GM21717 (cell line): ENCODE results near the gene LACC1.

Experiments
- ATAC-seq: cut with Tn5 transposase; IDR thresholded peaks from one replicate; pipeline ENCODE4 v1.9.1; 2021; ENCODE audit warnings: mild to moderate bottlenecking, moderate library complexity; ENCODE audit not compliant: unreplicated experiment

LACC1 gene

DNA sequence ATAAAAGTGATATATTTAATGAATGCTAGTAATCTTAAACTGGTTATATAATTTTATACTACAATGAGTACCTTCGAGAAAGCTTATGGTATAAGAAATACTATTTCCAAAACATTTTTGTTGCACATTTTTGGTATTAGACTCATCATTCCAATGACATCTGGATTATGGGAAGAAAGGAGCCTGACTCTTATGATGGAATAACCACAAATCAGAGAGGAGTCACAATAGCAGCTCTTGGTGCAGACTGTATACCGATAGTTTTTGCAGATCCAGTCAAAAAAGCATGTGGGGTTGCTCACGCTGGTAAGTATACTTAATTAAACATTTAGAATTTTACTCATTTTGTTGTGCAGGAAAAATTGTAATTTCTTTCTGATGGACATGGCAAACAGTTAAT lies 3.9 kb downstream of the LACC1 start:
- no peak for ATAC-seq

DNA sequence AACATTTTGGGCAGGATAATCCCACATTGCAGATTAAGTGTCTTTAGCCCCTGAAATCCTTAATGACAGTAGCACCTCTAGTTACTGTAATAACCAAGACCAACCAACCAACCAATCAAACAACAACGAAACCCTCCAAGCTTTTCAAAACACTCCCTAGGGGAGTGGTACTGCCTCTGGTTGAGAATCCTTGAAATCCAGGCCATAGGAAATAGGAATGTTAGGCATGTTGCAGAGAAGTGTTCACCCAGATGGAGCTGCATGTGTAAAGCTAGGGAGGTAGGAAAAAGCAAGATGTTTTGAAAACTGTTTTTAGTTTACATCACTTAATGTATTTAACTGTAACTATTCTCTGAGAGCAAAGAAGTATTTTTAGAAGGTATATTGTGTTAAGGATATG lies 4.5 kb downstream of the LACC1 start:
- no peak for ATAC-seq

DNA sequence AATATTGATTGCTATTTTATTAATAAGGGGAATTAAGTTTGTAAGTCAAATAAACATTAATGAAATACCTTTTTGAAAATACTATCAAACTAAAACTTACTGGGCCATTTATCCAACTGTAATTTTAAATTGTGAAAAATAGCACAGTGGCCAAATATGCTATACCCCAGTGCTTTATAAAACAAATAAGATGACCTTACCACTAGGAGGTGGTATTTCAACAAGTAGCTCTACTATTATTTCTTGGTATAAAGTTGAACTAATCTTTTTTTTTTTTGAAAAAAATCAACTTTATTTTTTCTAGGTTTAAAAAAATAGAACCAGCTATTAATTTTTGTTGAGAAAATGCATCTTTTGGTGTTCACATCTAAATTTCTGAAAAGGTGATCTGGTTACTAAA lies 14.7 kb downstream of the LACC1 start:
- no peak for ATAC-seq

DNA sequence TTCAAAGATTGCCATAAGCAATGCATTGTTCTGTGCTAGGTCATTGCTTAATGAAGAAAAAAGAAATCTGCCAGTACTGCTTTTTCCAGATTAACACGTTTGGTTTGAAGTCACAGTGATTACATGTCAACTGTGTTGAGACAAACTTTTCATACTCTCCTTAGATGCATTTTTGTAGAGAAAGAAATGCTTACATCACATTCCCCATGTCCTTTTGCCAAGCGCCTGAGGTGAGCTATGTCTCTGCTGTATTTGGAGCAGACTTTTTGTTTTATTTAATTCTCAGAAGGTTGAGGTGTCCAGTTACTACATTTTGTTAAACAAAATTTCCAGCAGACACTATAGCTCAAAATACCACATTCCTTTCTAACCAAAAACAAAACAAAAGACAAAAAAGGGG lies 16.2 kb downstream of the LACC1 start:
- ATAC-seq = no peak

DNA sequence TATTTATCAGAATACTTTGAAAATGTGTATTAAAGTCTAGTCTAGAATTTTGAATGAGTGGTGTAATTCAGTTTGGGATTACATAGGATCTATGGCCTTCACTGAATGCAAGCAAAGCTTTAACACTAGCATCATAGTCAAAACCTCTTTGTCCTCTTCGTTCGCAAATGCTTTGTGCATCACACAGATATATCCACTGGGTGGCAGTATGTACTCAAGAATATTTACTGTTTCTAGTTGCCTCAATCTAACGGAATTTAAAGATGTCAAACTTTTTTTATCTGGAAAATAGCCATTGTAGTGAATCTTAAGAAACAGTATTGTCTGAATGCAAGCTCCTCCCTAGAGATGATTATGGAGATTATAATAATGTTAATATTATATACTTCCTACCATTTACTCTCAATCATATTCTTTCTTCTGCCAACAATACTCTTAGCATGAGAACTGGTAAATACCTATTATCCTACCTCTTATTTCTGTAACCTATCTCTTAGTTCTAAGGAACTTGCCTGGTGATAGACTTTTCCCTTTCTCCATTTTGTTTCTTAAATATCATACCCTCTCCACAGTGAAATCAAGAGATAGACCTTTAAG lies 25.8 kb downstream of the LACC1 start:
- no peak for ATAC-seq

DNA sequence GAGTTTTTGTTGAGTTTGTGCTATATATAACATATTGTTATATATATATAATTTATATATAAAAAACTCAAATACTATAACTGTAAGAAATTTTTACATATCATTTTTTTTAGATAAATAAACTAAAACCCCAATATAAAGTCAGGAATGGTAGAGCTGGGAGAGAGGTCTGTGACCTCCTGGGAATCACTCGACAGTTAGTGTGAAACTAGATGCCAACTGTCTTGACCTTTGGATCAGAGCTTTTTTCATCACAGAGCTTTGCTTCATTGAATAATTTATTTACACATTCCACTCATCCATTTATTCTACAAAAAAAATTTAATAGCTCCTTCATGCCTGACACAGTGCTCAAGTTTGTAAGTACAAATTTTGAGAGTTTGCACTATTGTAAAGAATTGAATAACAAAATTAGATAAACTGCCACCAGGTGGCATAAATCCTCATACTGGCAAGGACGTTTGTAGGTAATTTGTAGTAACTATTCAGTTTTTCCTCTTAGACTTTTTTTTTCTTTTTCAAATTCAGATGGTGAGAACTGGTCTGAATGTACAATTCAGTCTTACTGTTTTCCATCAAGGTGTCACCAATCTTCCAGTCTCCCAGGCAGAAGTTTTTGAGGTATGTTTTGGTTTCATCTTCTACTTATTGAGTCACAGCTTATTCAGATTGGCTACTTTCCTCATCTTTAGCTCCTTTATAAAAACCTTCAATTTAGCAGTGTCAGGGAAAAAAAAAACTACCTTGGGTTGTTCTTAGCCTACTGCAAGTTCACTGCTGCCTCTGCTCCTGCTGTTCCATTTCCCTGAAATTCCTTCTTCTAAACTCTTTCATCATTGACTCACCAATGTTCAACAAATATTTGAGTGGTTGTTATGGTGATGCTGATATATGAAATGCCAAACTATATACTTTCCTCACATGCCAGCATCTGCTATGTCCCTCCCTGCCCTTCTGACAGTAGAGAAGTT lies 28.7 kb downstream of the LACC1 start:
- ATAC-seq = no peak

DNA sequence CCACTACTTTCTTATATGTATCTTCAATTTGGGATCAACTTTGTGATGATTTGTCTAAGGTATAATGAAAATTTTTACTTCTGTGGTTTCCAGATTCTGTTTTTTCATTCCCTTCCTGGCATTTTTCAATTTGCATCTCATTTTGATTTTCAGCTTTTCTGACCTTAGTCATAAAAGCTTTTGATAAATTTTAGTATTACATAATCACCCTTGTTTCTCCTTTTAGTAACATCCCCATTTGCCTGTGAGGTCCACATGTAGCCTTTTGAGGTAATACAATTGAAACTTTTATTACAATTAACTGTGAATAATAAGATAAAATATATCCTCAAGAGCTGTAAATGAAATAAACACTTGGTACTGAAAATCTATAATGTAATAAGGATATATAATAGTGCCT lies 31.2 kb downstream of the LACC1 start:
- no peak for ATAC-seq

DNA sequence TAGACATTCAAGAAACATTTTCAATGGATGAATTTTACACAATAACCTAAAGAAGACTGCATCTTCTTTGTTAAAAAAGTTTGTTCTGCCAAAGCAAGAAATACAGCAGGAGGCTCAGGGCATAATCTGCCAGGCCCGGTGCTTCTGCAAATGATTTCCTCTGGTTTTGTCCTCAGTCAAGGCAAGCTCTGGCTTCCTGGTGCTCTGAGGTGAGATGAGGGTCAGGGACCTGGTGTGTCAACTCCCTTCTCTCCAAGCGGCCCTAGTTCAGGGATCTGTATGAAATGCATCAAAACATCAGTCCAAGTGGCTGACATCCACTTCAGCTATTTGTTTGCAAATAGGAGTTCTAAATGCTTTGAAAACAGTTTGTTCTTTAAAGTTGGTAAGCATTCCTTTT lies 31.6 kb downstream of the LACC1 start:
- ATAC-seq = no peak

DNA sequence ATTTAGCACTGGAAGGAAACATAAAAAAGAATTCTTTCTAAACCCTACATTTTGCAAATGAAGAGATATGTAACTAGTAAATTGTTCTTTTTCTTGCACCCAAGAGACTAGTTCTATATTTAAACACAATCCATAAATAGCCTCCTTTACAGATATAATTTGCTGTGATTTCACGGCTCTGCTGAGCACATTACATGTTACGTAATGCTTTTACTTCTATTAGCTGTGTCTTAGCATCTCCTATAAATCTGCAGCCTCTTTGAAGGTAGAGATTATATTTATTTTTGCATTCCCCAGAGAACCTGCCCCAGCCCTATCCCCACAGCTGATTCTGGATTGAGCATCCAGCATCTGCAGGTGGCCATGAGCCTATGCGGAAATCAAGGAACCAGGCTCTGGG lies 32.2 kb downstream of the LACC1 start:
- ATAC-seq = no peak

DNA sequence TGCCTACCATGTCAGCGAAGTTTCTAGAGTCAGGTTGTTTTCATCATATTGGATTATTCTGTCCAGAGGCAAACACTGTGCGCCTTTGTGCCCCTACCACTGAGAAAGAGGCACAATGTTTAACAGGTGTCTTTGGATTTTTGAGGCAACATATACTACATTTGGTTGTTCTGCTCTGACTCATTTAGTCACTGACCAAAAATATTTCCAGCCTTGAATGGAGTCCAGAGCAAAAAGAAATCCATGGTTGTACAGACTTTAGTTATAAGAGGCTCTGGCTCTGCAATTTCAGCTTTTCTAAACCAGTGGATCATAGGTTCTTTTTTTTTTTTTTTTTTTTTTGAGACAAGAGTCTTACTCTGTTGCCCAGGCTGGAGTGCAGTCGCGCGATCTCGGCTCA lies 35.7 kb downstream of the LACC1 start:
- no peak for ATAC-seq

DNA sequence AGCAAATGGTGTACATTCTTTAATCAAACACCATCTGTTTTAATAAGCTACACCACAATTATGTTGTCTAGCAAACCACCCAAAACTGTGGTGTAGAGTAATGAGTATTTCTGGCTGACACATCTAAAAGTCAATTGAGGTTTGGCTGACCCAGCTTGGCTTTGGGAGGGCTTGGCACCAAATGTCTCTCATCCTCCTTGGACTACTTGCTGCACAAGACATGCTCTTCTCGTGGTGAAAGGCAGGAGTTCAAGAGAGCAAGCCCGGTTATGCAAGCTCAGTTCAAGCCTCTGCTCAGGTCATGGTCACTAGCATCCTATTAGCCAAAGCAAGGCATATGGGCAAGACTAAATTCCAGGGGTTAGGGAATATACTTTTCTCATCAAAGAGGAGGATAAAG lies 37.1 kb downstream of the LACC1 start:
- no peak for ATAC-seq

DNA sequence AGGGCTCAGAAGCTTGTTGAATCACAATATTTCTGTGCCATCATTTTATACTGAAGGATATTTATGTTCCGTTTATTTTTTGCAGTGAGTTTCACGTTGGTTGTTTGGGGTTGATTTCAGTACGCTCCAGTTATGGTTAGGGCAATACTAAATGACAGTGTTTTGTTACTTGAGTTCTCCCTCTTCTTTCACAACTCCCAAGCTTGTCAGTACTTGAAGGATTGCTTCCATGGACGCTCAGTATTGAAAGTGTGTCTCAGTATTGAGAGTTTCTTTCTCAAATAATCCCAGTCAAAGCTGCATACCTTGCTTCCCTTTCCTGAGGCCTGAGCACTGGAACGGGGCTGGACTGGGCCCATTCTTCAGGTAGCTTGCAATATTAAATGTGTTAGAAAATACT lies 38.9 kb downstream of the LACC1 start:
- ATAC-seq = no peak

DNA sequence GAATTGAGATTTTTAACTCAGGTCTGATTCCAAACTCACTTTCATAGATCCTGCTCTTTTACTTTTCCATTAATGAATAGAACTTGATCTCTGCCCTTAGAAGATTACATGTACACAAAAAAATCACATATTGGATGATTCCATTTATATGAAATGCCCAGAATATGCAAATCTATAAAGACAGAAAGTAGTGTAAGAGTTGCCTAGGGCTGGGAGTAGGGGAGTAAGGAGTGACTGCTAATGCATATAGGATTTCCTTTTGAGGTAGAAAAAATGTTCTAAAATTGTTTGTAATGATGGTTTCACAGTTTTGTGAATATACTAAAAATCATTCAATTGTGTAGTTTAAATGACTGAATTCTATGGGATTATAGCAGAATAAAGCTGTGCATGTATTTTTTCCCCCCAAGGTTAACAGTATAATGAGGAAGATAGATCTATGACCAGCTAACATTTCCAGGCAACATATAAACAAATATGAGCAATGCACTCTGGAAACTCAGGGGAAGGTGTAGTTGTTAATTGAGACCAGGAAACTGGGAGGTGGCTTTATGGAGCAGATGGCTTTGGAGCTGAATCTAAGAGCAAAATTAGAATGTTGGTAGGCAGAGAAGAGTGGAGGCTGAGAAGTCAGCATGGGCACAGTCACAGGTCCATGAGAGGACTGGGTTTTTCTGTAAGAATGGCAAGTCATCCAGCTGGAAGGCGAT lies 41.4 kb downstream of the LACC1 start:
- ATAC-seq = no peak

DNA sequence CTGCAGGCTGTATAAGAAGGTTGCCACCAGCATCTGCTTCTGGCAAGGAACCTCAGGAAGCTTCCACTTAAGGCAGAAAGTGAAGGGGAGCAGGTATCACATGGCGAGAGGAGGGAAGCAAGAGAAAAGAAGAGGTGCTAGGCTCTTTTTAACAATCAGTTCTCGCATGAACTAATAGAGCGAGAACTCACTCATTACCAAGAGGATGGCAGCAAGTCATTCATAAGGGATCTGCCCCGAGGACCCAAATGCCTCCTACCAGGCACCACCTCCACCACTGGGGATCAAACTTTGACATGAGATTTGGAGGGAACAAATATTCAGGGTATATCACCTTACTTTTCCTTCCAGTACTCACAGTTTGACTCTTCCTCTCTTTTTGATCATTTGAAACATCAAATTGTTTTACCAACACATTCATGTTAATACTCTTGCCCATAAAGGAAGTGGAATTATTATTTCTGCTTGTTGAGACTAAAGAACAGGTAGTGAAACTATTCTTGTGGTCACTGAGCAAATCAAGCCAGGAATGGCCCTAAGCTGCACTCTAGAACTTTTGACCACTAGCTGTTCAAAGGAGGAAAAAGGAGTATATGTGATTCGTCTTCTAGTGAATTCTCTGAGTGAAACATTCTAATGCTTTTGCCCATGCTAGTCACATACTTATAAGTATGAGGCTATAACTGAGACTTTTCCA lies 45.0 kb downstream of the LACC1 start:
- ATAC-seq = peak; percentile 83

DNA sequence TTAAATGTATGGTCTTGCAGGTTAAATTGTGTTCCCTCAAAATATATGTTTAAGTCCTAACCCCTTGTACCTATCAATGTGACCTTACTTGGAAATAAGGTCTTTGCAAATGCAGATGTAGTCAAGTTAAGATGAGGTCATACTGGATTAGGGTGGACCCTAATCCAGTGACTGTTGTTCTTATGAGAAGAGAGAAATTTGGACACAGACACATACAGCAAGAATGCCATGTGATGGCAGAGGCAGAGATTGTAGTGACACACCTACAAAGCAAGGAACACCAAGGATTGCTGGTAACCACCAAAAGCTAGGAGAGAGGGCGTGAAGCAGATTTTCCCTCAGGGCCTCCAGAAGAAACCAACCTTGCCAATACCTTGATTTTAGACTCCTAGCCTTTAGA lies 50.2 kb downstream of the LACC1 start:
- ATAC-seq = no peak

DNA sequence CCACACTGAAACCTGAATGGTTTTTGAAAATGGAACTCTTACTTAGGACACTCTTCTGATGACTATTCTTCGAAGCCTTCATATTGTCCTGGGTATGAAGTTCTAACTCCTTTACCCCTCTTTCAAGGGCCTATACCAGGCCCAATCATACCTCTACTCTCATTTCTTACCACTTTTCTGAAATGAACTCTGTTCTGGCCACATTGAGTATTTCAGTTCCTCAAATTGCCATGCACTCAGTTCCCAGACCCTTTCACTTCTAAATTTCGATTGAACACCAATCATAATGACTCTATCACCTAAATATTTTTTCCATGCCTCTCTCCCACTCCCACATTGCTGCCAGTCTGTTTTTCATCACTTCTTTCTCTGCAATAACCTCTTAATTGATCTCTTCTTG lies 53.7 kb downstream of the LACC1 start:
- peak; percentile 99 for ATAC-seq

DNA sequence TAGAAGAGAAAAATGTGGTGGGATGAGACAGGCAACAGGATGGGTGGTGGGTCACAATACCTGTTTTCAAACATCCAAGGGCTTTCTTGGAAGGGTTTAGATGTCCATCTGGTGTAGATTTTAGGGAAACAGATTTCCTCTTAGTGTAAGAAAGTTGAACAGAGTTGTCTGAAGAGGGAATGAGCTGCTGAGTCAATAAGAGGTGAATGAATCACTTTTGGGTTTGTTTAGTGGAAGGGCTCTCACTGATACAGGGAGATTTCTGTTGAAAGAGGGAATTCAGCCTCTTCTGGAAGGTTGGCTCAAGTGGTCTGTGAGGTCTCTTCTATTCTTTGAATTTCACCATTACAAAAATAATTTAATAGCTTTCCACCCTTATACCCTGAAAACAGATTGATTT lies 54.6 kb downstream of the LACC1 start:
- no peak for ATAC-seq

DNA sequence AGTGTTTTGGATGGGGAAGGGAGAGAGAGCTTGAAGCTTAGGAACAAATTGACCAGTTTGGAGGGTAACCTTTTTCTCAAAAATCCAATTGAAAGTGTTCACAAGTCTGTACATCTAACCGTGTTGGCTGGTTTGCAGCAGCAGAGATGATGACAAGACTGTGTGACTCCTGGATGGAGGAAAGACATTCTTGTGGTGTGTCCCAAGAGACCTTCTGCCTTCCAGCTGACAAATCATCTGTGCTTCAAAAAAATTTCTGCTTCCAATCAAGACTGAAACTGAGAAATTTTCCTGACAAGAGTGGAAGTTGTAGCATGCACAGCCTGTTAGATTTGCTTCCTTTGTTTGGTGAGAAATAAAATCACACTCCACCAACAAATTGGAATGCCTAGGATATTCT lies 56.2 kb downstream of the LACC1 start:
- ATAC-seq = no peak

DNA sequence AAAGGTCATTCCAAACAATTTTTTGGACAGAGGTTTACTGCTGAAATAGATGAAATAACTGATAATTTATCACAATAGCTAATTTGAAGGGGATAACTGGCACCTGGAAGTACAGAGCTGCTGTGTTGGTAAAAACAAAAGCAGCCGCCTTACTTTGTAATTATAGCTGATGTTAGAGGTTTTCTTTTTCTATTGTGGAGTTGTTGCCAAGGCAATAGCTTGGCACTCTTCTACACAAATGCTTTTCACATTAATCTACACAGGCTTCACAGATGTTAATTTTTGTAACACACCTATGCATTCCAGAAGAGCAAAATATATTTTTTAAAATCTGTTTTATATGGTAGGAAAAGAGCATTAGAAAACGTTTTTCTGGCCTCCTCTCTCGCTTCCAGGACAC lies 56.9 kb downstream of the LACC1 start:
- no peak for ATAC-seq

DNA sequence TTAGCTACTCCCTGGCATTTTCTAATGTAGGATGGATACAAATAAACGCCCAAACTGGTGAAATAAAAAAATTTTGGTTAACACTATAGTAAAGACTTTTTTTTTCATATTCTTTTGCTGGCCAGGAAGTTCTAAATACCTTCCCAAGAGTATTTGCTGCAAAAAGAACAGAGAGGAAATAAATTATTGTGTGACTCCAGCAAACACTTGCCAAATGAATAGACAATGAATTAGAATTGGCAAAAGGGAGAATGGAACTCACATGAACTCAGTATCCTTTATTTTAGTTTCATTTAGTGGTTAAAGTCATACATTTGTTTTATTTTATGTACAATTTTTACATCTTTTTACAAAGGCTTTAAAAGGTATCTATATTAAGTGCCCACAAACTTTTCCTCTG lies 58.1 kb downstream of the LACC1 start:
- no peak for ATAC-seq

DNA sequence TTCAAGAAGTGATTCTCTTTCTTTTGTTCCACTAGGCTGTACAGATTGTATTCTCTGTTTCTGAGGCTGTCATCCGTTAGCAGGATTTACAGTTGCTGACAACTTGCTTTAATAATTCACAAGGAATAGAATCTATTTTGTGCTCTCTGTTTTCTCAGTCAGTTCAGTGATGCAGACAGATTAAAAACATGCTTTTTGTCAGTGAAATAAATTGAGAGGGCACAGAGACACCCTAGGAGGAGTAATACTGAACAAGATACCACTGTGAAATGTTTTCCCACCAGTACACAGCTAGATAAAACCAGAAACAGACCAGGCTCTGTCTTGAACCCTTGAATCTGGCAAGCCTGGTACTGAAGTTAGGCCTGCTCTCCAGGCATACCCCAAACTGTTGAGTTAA lies 58.7 kb downstream of the LACC1 start:
- no peak for ATAC-seq
